Sigmoid colon (tissue), 7 donors: ENCODE measurements around the gene SLC12A9. TPM values are rescaled to one million over a fixed set of nuclear protein-coding genes. Genes with fewer than 3 reads are reported as not detected.
A peak's percentile ranks its signal among the peaks of the same experiment; 100 is the strongest.

ENCODE experiments used
- DNase-seq: peaks from one replicate; pipeline ENCODE4 v3.0.0-alpha.2; 2019
- H3K27ac ChIP-seq, 4 donors: fragments of 200-600 bp; sonication (generic); one replicate each; pipeline ENCODE4 v1.5.1; 2016 to 2019; ENCODE audit warnings: mild to moderate bottlenecking in 1 of 4
- H3K27me3 ChIP-seq, 3 donors: fragments of 200-600 bp; sonication (generic); one replicate each; pipeline ENCODE4 v1.5.1; 2019; ENCODE audit warnings: mild to moderate bottlenecking in 1 of 3
- H3K36me3 ChIP-seq, 4 donors: fragments of 200-600 bp; sonication (generic); one replicate each; pipeline ENCODE4 v1.5.1; 2016 to 2019
- H3K4me1 ChIP-seq, 4 donors: fragments of 200-600 bp; sonication (generic); one replicate each; pipeline ENCODE4 v1.5.1; 2017 to 2019
- H3K4me3 ChIP-seq, 4 donors: fragments of 200-600 bp; sonication (generic); one replicate each; pipeline ENCODE4 v1.5.1; 2017 to 2019; ENCODE audit warnings: mild to moderate bottlenecking in 2 of 4, moderate library complexity in 1 of 4
- H3K9me3 ChIP-seq, 4 donors: fragments of 200-600 bp in 3 of 4; sonication (generic) in 3 of 4; one replicate each; pipeline versions ENCODE4 v1.5.1 to v1.6.1; 2013 to 2019
- EP300 ChIP-seq, 4 donors: sonication (generic); formaldehyde crosslinking; IDR thresholded peaks; one replicate each; pipeline ENCODE4 v1.6.1; 2017; ENCODE audit warnings: antibody characterized with exemption in 4 of 4
- POLR2A ChIP-seq, 2 donors: fragments of 450-650 bp; IDR thresholded peaks; one replicate each; pipeline ENCODE4 v1.6.1; 2016; ENCODE audit warnings: antibody characterized with exemption in 2 of 2, mild to moderate bottlenecking in 2 of 2, moderate library complexity in 2 of 2
- POLR2AphosphoS5 ChIP-seq, 4 donors: sonication (generic); formaldehyde crosslinking; IDR thresholded peaks; one replicate each; pipeline ENCODE4 v1.6.1; 2017; ENCODE audit warnings: antibody characterized with exemption in 4 of 4
- WGBS, 2 donors: extraction: QIAGEN DNeasy Blood & Tissue Kit; methylation state at CpG; one replicate each; pipeline ENCODE4 v1.1.7; 2013; 5-methylcytosine and 5-hydroxymethylcytosine counted together
- intact Hi-C: fragments of 100-400 bp; cut with DNase I; formaldehyde crosslinking; loops from one replicate; pipeline ENCODE4 v1.15.1; 2023
- polyA plus RNA-seq, 3 donors: library from polyadenylated mRNA; stranded (reverse); fragments of 200-250 nt; gene quantifications; one replicate each; pipeline ENCODE4 v1.2.3, GENCODE V29; 2013
- total RNA-seq, 4 donors: library from RNA; depleted of rRNA; stranded (reverse); fragments of >200 nt; gene quantifications; one replicate each; pipeline ENCODE4 v1.1.0, GENCODE V29; 2016
- TF ChIP-seq, protein P1 (sequence below), 4 experiments: fragments of 450-650 bp in 3 of 4; fragments of 200-600 bp in 1 of 4; IDR thresholded peaks; one replicate each; pipeline ENCODE4 v1.5.1; 2016 to 2019; ENCODE audit warnings: antibody characterized with exemption in 4 of 4, mild to moderate bottlenecking in 3 of 4, moderate library complexity in 2 of 4
- donor health status: healthy with polysubstance abuse.
- donor health status: Bipolar disorder and iron deficiency.
- donor health status: healthy.

The SLC12A9 gene
- total and polyA plus RNA-seq, 7 donors, result 2.5 to 34.2 (median 12.1) TPM

DNA sequence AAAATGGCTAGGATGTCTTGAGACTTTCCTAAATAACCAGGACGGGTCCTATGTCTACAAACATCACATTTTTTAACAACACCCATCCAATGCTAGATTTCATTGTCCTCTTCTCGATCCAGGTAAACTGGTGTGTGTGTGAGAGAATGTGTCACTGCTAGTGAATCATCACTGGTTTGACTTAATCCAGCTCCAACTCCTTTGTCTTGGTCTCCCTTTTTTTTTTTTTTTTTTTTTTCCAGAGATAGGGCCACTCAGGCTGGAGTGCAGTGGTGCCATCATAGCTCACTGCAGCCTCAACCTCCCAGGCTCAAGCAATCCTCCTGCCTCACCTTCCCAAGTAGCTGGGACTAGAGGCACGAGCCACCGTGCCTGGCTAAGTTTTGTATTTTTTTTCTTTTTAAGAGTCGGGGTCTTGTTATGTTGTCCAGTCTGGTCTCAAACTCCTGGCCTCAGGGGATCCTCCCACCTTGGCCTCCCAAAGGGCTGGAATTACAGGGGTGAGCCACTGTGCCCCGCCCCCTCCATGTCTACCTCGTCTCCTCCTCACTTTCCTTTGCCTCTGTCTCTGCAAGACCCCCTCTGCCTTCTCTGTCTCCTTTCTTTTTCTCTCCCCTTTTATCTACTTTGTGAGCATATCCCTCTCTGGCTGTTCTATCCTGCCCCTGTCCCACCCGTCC lies 39.2 kb downstream of the SLC12A9 start:
- Histone ChIP-seq H3K27ac (peak overlapping the region in 1 of 4 donors; percentile 92), H3K4me1 (peaks cover 0 to 62% (median 57%) of the 10 kb centered on the region in 4 donors), H3K36me3 (peaks cover 14 to 19% (median 16%) of the 10 kb centered on the region in 4 donors), H3K9me3 (no peaks in the 10 kb centered on the region), H3K4me3 (no peak overlapping the region), H3K27me3 (peaks cover 18 to 25% (median 23%) of the 10 kb centered on the region in 3 donors)
- WGBS, 2 donors, result 75 to 77% methylated on average over 8 of the region's 8 CpGs
- DNase-seq, result no peak
- intact Hi-C loops, result loop anchor here (10.0 kb wide), 1 partner anchor 273 kb away; the partner anchor contains the start of gene VGF
- TF ChIP-seq POLR2A (IDR thresholded peaks at IDR 0.05) (no peak), POLR2AphosphoS5 (IDR thresholded peaks at IDR 0.05) (no peak)
- TF ChIP-seq, protein P1, sequence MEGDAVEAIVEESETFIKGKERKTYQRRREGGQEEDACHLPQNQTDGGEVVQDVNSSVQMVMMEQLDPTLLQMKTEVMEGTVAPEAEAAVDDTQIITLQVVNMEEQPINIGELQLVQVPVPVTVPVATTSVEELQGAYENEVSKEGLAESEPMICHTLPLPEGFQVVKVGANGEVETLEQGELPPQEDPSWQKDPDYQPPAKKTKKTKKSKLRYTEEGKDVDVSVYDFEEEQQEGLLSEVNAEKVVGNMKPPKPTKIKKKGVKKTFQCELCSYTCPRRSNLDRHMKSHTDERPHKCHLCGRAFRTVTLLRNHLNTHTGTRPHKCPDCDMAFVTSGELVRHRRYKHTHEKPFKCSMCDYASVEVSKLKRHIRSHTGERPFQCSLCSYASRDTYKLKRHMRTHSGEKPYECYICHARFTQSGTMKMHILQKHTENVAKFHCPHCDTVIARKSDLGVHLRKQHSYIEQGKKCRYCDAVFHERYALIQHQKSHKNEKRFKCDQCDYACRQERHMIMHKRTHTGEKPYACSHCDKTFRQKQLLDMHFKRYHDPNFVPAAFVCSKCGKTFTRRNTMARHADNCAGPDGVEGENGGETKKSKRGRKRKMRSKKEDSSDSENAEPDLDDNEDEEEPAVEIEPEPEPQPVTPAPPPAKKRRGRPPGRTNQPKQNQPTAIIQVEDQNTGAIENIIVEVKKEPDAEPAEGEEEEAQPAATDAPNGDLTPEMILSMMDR (IDR thresholded peaks at IDR 0.05), result no peak

DNA sequence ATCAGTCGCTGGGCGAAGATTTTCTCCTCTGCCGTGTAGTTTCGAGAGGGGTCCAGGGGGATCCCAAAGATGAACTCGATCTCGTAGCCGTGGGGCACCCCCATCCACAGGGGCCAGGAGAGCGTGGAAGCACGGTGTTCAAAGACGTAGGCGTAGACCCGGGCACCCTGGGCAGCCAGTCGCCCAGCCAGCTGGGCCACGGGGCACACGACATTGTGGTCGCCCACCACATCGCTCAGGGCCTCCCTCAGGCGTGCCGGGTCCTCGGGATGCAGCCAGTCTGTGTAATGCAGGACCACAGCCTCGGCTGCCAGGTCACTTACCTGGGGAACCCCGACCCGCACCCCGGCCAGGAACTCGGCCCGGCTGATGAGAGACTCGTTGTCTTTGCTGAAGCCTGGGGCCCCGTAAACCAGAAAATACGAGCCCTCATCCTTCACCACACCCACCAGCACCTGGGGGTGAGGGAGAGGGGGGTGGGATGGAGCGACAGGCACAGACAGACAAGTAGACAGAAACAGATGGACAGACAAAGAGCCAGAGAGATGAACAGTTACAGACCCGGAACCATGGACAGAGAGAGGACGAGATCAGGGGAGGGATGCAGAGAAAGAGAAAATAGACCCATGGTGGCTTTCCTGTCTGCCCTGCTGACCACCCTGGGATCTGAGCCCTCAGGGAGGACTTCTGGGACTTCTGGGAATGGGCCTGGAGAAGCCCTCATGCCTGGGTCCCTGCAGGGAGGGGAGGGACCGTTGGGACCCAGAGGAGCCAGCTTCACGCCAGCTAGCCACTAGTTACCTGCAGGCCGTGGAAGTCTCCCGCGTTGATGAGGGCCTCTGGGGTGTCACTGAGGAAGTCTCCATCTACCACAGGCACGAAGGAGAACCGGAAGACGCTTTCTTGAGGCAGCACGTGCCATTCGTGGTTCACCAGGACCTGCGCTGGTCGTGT lies 40.1 kb downstream of the SLC12A9 start:
- no peak overlapping the region for H3K4me3 ChIP-seq
- H3K9me3 ChIP-seq, result no peaks in the 10 kb centered on the region
- peaks cover 0 to 65% (median 59%) of the 10 kb centered on the region in 4 donors for H3K4me1 ChIP-seq
- DNase-seq, result peak; percentile 68
- peaks cover 23 to 34% (median 32%) of the 10 kb centered on the region in 3 donors for H3K27me3 ChIP-seq
- H3K36me3 ChIP-seq, result peaks cover 7 to 10% (median 9%) of the 10 kb centered on the region in 4 donors
- no peak for TF ChIP-seq POLR2AphosphoS5 (IDR thresholded peaks at IDR 0.05)
- TF ChIP-seq, protein P1 (IDR thresholded peaks at IDR 0.05), result no peak
- TF ChIP-seq EP300 (IDR thresholded peaks at IDR 0.05), result no peak
- TF ChIP-seq POLR2A (IDR thresholded peaks at IDR 0.05), result no peak
- intact Hi-C loops, result loop anchor here (10.0 kb wide), 1 partner anchor 272 kb away; the partner anchor contains the start of gene VGF
- H3K27ac ChIP-seq, result no peak overlapping the region
- 88 to 91% methylated on average over 44 of the region's 44 CpGs for WGBS, 2 donors

DNA sequence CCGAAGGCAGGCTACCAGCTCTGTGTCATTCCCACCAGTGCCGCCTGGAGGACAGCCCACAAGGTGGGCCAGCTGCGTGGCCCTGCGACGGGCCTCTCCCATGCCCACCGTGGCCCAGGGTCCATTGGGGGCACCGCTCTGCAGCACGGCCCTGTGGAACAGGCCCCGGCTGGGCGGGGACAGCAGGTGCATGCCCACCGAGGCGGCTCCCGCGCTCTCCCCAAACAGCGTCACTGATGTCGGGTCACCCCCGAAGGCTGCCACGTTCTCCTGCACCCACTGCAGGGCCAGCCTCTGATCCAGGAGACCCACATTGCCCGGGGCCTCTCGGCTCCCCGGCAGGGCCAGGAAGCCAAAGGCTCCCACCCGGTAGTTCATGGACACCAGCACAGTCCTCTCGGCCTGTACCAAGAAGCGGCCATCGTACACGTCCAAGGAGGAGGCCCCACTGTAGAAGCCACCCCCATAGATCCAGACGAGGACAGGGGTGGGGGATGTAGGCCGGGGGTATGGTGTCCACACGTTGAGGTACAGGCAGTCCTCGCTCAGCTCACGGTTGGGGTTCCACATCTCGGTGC lies 40.9 kb downstream of the SLC12A9 start:
- H3K36me3 ChIP-seq, result peaks cover 0 to 3% (median 2%) of the 10 kb centered on the region in 4 donors
- H3K4me3 ChIP-seq, result no peak overlapping the region
- no peaks in the 10 kb centered on the region for H3K9me3 ChIP-seq
- TF ChIP-seq POLR2A (IDR thresholded peaks at IDR 0.05), result no peak
- TF ChIP-seq POLR2AphosphoS5 (IDR thresholded peaks at IDR 0.05), result no peak
- TF ChIP-seq, protein P1 (IDR thresholded peaks at IDR 0.05), result no peak
- no peak for TF ChIP-seq EP300 (IDR thresholded peaks at IDR 0.05)
- H3K27me3 ChIP-seq, result peaks cover 27 to 42% (median 35%) of the 10 kb centered on the region in 3 donors
- peaks cover 0 to 57% (median 52%) of the 10 kb centered on the region in 4 donors for H3K4me1 ChIP-seq
- no peak overlapping the region for H3K27ac ChIP-seq
- intact Hi-C loops, result loop anchor here (10.0 kb wide), 1 partner anchor 271 kb away; the partner anchor contains the start of gene VGF
- peak; percentile 60 for DNase-seq
- WGBS, 2 donors, result 91 to 93% methylated on average over 32 of the region's 32 CpGs

DNA sequence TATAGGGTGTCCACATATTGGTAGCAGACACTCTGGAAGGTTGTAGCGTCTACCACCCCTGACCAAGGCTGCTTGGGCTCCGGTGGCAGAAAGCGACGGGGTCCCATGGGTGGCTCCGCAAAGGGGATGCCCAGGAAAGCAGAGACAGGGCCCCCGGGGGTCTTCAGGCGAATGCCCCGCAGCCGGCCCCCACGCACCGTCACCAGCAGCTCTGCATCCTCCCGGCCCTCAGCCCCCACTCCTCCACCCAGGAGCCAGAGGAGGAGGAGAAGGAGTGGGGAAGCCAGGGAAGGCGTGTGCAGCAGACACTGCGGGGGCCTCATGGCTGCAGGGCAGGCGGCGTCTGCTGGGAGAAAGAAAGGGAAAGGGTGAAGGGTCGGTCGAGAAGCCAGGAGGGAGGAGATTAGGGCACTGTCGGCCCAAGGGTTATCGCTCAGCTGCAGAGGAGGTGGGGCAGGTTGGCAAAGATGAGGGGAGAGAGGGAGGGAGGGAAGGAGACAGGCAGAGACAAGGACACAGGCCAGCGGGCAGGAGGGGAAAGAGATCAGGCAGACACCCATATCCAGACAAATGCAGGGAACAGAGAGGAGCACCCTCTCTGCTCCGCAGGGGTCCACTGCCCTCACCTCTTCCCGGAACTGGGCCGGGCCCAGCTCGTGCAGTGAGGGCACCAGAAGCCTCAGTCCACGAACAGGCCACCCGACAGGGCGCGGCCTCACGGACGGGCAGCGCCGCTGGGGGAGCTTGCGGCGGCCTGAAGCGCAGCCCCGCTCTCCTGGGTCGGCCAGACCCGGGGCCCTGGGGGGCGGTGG lies 41.6 kb downstream of the SLC12A9 start:
- WGBS, 2 donors, result 38 to 46% methylated on average over 40 of the region's 40 CpGs
- Histone ChIP-seq H3K9me3 (no peaks in the 10 kb centered on the region), H3K27me3 (peaks cover 27 to 49% (median 42%) of the 10 kb centered on the region in 3 donors), H3K27ac (no peak overlapping the region), H3K4me1 (peaks cover 0 to 50% (median 45%) of the 10 kb centered on the region in 4 donors), H3K36me3 (no peaks in the 10 kb centered on the region), H3K4me3 (peak overlapping the region in 2 of 4 donors; percentile 50)
- TF ChIP-seq, protein P1 (IDR thresholded peaks at IDR 0.05), result no peak
- TF ChIP-seq POLR2A (IDR thresholded peaks at IDR 0.05) (no peak), EP300 (IDR thresholded peaks at IDR 0.05) (no peak), POLR2AphosphoS5 (IDR thresholded peaks at IDR 0.05) (no peak)
- intact Hi-C loops, result loop anchor here (10.0 kb wide), 1 partner anchor 271 kb away; the partner anchor contains the start of gene VGF
- DNase-seq, result peak; percentile 66
